IPS-18a (cell line): ENCODE data around the gene ZFPM1.

Experiments
- H3K27ac ChIP-seq: one replicate; pipeline ENCODE4 v1.5.1; 2013; ENCODE audit warnings: low read length
- H3K27me3 ChIP-seq: one replicate; pipeline ENCODE4 v1.6.1; 2013; ENCODE audit warnings: mild to moderate bottlenecking, low read length; ENCODE audit not compliant: control insufficient read depth, insufficient read depth
- H3K36me3 ChIP-seq: one replicate; pipeline ENCODE4 v1.6.1; 2013; ENCODE audit warnings: low read depth, low read length; ENCODE audit not compliant: control insufficient read depth
- H3K4me1 ChIP-seq: one replicate; pipeline ENCODE4 v1.6.1; 2013; ENCODE audit warnings: low read depth, low read length; ENCODE audit not compliant: control insufficient read depth
- H3K4me3 ChIP-seq: one replicate; pipeline ENCODE4 v1.5.1; 2013; ENCODE audit warnings: low read length
- H3K9ac ChIP-seq: one replicate; pipeline ENCODE4 v1.6.1; 2013; ENCODE audit warnings: mild to moderate bottlenecking, low read length, moderate library complexity
- H3K9me3 ChIP-seq: one replicate; pipeline ENCODE4 v1.6.1; 2013; ENCODE audit warnings: low read depth, low read length; ENCODE audit not compliant: control insufficient read depth

Gene ZFPM1

GRCh38 chr16:88534638-88535190 lies 81.6 kb downstream of the ZFPM1 start:
- Histone ChIP-seq H3K9ac (no peak overlapping the region), H3K4me1 (no peaks in the 10 kb centered on the region), H3K4me3 (peak overlapping the region; percentile 45), H3K36me3 (no peaks in the 10 kb centered on the region), H3K9me3 (no peaks in the 10 kb centered on the region), H3K27me3 (peaks cover 28% of the 10 kb centered on the region), H3K27ac (no peak overlapping the region)

GRCh38 chr16:88535191-88535856 lies 82.2 kb downstream of the ZFPM1 start:
- Histone ChIP-seq H3K4me1 (no peaks in the 10 kb centered on the region), H3K27me3 (peaks cover 34% of the 10 kb centered on the region), H3K27ac (no peak overlapping the region), H3K9ac (no peak overlapping the region), H3K4me3 (peak overlapping the region; percentile 45), H3K9me3 (no peaks in the 10 kb centered on the region), H3K36me3 (no peaks in the 10 kb centered on the region)

- Histone ChIP-seq H3K9ac (no peak overlapping the region), H3K27ac (no peak overlapping the region), H3K36me3 (no peaks in the 10 kb centered on the region)
Observed at GRCh38 chr16:88535857-88536222, 82.8 kb downstream of the ZFPM1 start.

GRCh38 chr16:88536510-88536909 lies 83.4 kb downstream of the ZFPM1 start:
- Histone ChIP-seq H3K9me3 (no peaks in the 10 kb centered on the region), H3K4me3 (no peak overlapping the region), H3K27me3 (peaks cover 36% of the 10 kb centered on the region), H3K36me3 (no peaks in the 10 kb centered on the region), H3K27ac (no peak overlapping the region), H3K4me1 (no peaks in the 10 kb centered on the region), H3K9ac (no peak overlapping the region)

More at GRCh38 chr16:88535857-88536222, 82.8 kb downstream of the ZFPM1 start:
- Histone ChIP-seq H3K4me1 (no peaks in the 10 kb centered on the region), H3K27me3 (peaks cover 36% of the 10 kb centered on the region), H3K9me3 (no peaks in the 10 kb centered on the region), H3K4me3 (no peak overlapping the region)

- Histone ChIP-seq H3K9me3 (no peaks in the 10 kb centered on the region), H3K27me3 (peaks cover 36% of the 10 kb centered on the region), H3K4me3 (no peak overlapping the region), H3K4me1 (no peaks in the 10 kb centered on the region), H3K9ac (no peak overlapping the region), H3K27ac (no peak overlapping the region), H3K36me3 (no peaks in the 10 kb centered on the region)
Observed at GRCh38 chr16:88536971-88537751, 84.1 kb downstream of the ZFPM1 start.

GRCh38 chr16:88537859-88538258 lies 84.8 kb downstream of the ZFPM1 start:
- Histone ChIP-seq H3K36me3 (no peaks in the 10 kb centered on the region), H3K9ac (no peak overlapping the region), H3K9me3 (no peaks in the 10 kb centered on the region), H3K4me3 (no peak overlapping the region), H3K4me1 (no peaks in the 10 kb centered on the region), H3K27ac (no peak overlapping the region), H3K27me3 (peaks cover 36% of the 10 kb centered on the region)

- no peaks in the 10 kb centered on the region for H3K4me1 ChIP-seq
- no peak overlapping the region for H3K9ac ChIP-seq
- no peaks in the 10 kb centered on the region for H3K36me3 ChIP-seq
- H3K4me3 ChIP-seq: no peak overlapping the region
- peaks cover 4% of the 10 kb centered on the region for H3K9me3 ChIP-seq
- H3K27ac ChIP-seq: no peak overlapping the region
- H3K27me3 ChIP-seq: peaks cover 36% of the 10 kb centered on the region
Observed at GRCh38 chr16:88538366-88539060, 85.4 kb downstream of the ZFPM1 start.

GRCh38 chr16:88539261-88539651 lies 86.2 kb downstream of the ZFPM1 start:
- no peaks in the 10 kb centered on the region for H3K36me3 ChIP-seq
- H3K9ac ChIP-seq: no peak overlapping the region
- no peaks in the 10 kb centered on the region for H3K4me1 ChIP-seq
- no peak overlapping the region for H3K27ac ChIP-seq
- peaks cover 36% of the 10 kb centered on the region for H3K27me3 ChIP-seq
- H3K9me3 ChIP-seq: peaks cover 6% of the 10 kb centered on the region
- no peak overlapping the region for H3K4me3 ChIP-seq

- Histone ChIP-seq H3K27ac (no peak overlapping the region), H3K4me3 (no peak overlapping the region), H3K4me1 (no peaks in the 10 kb centered on the region), H3K27me3 (peaks cover 37% of the 10 kb centered on the region), H3K36me3 (no peaks in the 10 kb centered on the region), H3K9ac (no peak overlapping the region), H3K9me3 (peaks cover 6% of the 10 kb centered on the region)
Observed at GRCh38 chr16:88539652-88540345, 86.7 kb downstream of the ZFPM1 start.

- H3K9me3 ChIP-seq: peaks cover 6% of the 10 kb centered on the region
- no peak overlapping the region for H3K4me3 ChIP-seq
- H3K27ac ChIP-seq: no peak overlapping the region
- no peak overlapping the region for H3K9ac ChIP-seq
- H3K4me1 ChIP-seq: no peaks in the 10 kb centered on the region
- H3K36me3 ChIP-seq: no peaks in the 10 kb centered on the region
- H3K27me3 ChIP-seq: peaks cover 43% of the 10 kb centered on the region
Observed at GRCh38 chr16:88540346-88540977, 87.4 kb downstream of the ZFPM1 start.
